HG03039 (cell line): Measurements from ENCODE around the gene STXBP1.
A peak's percentile ranks its signal among the peaks of the same experiment; 100 is the strongest.

Experiments used
- ATAC-seq: cut with Tn5 transposase; IDR thresholded peaks from one replicate; pipeline ENCODE4 v1.9.1; 2021; ENCODE audit warnings: mild to moderate bottlenecking, moderate library complexity; ENCODE audit not compliant: unreplicated experiment

STXBP1 gene

DNA sequence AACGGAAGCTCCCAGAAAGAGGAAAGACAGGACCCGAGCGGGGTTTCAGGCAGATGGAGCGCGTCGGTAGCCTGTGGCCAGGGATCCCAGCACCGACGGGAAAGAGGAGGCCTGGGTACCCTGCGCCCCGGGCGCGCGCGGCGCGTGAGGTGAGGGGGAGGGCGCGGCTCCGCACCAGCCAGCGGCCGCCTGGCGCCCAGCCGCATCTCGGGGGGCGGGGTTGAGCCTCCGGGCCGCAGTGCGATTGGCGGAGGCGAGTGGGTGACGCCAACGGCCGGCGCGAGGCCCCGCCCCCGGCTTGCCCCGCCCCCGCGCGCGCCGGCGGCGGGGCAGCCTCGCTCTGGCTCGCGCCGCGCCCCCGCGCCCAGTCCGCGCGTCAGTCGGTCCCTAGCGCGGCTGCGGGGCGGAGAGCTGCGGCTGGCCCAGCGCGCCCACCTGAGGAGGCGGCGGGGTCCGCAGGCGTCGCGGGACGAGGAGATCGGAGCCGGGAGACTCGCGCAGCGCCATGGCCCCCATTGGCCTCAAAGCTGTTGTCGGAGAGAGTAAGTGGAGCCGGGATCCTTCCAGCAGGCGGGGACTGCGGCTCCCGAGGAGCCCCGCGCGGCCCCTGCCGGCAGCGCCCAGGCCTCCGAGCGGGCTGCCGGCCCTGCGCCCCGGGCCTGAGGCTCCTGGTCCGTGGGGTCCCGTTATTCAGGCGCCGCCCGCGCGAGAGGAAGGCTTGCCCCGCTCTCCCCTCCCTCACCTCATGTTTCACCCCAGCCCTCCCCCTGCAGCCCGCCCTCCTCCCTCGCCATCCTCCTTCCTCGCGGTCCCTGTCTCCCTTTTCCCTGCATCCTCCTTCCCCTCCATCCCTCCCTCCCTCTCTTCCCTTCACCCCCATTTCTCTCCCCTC is at the start of gene STXBP1:
STXBP1 (plus strand) TSS at position 379 of the 892 bp plus-strand sequence; CDS start at position 506, 127 bp downstream.
- peak; percentile 78 for ATAC-seq

DNA sequence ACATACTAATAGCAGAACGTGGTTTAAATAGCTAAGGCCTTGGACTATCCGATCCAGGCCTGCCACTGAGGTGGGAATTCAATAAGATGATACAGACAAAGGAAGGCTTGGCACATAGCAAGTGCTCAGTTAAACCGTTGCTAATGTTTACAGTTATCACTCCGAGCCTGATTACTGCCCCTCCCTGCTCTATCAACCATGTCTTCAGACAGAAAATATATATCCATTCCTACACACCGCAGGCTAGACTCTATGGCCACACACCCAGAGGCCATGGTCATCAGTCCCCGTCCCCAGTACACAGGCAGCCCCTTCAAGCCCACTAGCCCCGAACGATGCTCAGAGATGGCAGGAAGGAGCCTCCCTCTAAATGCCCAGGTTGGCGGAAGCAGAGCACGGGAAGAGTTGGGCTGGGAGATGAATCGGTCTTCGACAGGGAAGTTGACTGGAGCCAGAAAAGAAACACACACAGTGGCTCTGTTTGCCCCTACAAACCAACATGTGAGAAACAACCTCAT is 49.7 kb upstream of the STXBP1 start:
- no peak for ATAC-seq

DNA sequence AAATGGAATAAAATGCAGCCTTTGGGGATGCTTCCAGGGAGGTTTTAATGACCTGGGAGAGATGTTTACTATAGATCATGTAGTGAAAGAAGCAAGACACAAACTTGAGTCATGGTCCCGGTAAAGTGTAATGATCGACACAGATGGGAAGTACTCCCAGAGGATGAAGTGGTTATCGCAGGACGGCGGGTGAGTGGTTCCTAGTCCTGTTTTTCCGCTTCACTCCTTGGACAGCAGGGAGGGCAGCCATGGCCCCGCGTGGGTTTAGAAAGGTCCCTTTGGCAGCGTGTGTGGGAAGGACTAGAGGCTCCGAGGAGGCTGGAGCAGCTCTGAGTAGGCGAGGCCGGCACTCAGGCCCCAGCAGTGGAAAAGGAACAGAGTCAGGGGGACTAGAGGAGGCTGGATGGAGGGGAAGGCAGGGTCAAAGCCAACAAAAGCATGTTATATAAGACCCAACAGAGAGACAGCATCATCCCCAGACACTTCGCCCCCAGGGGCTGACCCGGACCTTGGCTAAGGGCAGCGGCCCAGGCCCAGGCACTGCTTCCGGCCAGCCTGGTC is 49.2 kb upstream of the STXBP1 start:
- ATAC-seq: no peak

DNA sequence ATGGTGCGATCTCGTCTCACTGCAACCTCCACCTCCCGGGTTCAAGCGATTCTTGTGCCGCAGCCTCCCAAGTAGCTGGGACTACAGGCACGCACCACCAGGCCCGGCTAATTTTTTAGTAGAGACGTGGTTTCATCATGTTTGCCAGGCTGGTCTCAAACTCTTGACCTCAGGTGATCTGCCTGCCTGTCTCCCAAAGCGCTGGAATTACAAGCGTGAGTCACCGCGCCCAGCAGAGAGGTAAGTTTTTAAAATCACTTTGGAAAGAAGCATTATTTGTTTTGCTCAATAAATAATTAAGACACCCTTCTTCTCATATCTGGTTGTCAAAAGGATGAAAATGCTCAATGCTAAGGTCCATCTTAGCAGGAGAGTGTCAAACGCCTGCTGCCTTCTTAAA is 48.5 kb upstream of the STXBP1 start:
- no peak for ATAC-seq

DNA sequence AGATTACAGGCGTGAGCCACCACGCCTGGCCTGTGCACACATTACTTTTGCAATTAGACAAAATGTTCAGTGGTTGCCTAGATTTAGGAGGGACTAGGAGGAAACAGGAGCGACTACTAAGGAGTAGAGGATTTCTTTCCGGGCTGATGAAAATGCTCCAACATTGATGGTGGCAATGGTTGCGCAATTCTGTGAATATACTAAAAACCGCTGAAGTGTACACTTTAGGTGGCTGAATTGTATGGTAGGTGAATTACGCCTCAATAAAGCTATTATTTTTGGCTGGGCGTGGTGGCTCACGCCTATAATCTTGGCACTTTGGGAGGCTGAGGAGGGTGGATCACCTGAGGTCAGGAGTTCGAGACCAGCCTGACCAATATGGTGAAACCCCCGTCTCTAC is 46.8 kb upstream of the STXBP1 start:
- ATAC-seq: no peak

DNA sequence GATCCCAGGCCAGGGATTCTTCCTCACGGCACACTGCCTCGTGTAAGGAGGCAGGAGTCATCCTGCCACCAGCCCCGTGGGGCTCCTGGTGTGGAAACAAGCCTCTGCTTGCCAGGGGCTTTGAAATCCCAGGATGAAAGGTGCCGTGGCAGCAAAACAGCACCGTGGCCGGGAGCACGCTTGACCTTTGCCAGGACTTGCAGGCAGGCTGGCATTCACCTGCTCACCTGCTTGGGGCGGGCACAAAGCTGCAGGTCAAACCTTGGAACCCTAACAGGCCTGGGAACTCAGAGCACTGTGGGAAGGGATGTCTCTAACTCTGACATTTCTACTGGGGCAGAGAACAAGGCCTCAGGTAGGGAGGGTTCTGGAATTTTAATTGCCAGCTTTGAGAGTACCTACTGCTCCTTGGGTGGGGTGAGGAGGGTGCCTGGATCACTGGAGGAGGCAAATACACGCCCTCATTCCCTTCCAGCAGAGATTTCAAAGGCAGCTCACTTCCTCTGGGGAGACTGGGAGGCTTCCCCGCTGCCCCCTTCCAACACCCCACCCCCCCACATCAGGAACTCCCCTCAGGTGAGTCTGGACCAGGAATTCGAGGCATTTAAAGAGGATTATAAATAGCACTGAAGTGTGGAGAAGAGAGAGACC is 45.6 kb upstream of the STXBP1 start:
- ATAC-seq: no peak

DNA sequence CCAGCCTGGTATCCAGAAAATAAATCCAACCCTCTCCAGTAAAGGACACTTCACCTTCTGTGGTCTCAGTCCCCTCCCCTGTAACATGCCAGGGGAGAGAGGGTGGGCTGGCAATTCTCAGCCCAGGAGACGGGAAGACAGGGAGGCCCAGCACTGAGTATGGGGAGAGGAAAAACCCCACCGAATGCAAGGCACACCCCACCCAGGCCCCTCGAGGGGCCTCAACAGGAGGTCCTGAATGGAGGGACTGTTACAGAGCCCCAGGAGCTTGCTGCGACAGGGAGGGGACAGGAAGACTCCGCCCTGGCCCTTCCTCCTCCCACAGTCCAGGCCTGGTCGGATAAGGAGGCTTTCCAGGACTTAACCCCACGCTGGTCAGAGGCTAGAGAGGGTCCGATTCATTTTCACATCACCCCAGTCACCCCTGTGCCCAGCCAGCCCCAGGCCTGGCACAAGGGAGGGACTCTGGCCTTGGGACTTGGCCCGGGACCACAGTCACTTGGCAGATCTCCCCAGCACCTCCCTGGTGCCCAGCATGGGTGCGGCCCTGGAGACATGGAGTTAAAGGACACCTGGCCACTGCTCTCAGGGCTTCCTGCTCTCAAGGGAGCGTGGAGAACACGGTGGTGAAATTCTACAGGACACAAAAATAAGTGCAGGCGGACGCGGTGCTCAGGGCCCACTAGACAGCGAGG is 44.9 kb upstream of the STXBP1 start:
- ATAC-seq: no peak

DNA sequence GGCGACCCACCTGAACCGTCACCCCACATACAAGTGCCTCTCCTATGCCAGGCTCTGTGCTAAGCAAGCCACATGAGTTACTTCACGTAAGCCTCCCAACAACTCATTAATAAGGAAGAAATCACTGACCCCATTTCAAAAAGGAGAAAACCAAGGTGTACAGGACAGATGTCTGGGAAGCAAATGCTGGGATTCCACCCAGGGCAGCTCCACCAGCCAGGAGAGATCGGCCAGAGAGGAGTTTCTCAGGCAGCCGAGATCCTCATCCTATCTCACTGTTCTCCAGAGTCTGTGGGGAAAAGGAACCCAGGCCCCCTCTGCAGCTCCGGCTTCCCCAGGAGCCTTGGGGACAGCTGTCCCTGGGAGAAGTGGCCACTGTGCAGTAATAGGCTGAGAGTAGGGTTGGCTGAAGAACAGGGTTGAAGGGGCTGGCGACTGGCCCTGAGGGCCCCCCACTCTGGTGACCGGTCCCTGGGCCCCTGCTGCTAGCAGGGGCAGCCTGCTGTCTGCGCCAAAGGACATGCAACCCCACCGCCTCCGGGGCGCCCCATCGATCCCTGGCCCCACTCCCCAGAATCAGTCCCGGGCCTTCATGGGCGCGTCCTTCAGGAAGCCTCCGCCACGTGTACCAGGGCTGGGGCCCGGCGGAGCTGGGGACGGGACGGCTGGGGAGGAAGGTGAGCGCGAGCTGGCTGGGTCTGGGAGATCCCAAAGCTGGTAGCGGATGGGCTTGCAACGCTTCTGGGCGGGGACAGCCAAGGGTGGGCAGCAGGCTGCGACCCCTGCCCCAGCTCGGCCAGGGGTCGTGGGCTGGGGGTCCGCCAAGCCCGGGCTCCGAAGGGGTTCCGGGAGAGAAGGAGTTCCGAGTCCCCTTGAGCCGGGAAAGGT is 44.1 kb upstream of the STXBP1 start:
- ATAC-seq: no peak

DNA sequence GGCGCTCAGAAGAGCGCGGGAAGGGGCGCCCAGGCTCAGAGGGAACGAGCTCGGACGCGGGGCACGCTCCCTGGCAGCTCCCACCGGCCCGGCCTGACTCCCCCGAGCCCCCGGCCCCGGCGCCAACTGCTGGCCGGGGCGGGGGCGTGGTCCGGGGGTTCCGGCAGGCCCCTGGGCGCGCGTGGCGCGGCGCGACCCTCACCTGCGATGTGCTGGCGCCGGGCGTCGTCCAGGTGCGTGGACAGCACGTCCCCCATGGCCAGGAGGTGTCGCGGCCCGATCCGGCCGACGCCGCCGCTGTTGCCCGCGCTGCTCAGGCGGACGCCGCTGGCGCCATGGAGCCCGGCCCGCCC is 43.5 kb upstream of the STXBP1 start:
- ATAC-seq: peak; percentile 6

DNA sequence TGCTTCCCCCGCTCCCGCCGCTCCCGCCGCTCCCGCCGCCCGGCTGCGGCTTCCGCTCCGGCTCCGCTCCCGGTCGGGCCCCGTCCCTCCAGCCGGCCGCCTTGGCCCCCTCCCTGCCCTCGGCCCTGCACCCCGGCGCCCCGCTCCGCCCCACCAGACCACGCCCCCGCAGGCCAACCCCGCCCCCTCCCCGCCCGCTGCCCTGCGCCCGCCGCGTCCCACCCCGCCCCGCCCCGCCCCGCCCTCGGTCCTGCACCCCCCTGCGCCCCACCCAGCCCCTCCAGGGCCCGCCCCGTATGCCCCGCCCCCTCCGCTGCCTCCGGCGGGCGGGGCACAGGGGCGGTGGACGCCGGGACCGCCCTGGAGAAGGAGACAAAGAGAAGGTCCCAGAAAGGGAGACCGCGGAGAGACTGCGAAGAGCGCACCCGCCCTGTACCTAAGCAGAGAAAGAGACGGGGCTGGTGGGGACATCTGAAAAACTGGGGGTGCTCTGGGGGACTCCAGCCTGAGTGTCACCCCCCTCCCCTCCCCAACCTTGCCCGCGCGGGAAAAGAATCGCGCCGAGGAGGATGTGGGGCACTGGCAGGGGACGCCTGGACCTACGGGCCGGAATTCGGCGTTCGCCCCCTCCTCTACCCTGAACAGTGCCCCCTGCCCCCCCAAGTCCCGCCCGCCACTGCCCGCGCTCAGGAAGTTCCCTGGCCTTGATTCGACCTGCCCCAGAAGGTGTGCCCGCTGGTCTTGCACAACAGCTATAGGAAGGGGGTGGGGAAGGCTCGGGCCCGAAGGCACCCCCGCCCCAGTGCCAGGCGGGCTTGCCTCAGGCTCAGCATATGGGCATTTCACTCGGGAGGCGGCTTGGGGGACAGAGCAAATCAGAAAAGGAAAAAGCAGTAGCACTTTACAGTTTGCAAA is 42.8 kb upstream of the STXBP1 start:
- peak; percentile 50 for ATAC-seq

DNA sequence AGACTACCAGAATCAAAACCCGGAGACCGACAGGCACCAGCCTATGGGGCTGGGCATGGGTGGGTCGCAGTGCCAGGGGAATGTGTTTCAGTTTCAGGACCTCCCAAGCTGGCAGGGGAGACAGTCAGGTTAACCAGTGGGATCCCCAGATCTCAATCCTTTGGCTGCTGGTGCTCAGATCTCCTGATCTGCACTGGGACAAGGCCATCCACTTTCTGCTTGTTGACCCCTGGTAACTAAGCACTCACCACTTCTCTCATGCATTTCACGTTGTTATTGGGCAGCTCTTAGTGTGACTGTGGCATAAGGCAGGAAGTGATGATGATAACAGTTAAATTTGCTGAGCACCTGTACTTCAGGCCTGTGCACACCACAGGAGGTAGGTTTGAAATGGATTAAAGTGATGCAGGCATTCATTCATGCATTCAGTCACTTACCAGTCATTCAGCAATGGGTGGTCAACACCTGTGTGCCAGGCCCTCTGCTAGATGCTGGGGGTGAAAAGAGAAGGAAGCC is 42.1 kb upstream of the STXBP1 start:
- ATAC-seq: no peak

DNA sequence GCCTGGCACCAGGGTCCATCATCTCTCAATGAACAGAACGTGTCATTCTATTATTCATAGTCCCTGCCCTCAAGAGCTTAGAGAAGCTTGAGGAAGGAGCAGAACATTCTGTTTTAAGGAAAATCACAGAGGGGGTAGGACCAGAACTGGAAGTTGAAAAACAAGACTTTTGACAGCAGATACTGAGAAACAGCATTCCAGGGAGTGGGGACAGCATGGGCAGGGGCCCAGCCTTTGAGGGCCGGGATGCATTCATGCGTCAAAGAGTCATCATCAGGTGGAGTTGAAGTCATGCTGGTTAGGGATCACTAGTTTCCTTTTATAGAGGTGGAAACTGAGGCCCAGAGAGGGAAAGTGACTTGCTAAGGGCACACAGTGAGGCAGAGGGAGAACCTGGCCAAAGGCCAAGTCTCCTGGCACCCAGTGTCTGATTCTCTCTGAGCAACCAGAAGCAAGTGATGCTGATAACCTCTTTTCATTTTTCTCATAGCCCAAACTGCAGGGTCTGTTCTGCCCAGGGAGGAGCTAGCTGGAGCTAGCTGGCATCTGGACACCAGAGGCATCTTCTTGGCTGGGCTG is 41.5 kb upstream of the STXBP1 start:
- ATAC-seq: no peak

DNA sequence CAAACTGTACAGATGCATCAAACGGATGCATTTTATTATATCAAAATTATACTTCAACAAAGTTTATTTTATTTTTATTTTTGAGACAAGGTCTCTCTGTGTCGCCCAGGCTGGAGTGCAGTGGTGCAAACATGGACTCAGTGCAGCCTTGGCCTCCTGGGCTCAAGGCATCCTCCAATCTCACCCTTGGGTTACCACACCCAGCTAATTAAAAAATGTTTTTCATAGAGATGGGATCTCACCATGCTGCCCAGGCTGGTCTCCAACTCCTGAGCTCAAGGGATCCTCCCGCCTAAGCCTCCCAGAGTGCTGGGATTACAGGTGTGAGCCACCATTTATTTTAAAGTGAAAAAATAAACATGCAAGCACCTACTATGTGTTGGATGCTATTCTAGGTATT is 40.1 kb upstream of the STXBP1 start:
- ATAC-seq: no peak

DNA sequence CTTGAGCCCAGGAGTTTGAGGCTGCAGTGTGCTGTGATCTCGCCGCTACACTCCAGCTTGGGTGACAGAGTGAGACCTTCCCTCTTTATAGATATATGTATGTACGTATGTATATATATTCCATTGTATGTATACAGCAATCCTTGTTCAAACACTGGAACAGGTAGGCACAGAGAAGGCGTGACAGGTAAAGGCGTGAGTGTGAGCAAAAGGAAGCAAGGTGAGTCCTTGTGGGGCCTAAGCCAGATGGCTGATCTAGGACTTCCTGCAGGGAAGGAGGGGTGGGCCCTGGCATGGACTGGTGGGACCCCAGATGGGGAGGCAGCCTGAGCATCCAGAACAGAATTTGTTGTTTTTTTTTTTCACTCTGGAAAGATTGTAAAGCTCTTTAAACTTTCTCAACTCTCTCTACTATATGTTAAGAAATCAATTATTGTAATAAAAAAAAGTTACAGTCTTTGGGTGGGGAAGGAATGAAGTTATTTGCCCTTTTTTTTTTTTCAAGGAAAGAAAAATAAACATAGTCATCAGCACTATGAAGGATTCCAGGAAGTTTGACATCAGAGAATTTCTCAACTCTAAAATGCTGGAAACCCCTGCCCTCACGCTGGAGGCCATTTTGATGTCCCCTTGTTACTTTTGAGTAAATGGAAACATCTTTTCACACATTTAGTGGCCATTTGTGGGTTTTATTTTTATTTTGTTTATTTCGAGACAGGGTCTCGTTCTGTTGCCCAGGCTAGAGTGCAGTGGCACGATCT is 38.9 kb upstream of the STXBP1 start:
- ATAC-seq: no peak

DNA sequence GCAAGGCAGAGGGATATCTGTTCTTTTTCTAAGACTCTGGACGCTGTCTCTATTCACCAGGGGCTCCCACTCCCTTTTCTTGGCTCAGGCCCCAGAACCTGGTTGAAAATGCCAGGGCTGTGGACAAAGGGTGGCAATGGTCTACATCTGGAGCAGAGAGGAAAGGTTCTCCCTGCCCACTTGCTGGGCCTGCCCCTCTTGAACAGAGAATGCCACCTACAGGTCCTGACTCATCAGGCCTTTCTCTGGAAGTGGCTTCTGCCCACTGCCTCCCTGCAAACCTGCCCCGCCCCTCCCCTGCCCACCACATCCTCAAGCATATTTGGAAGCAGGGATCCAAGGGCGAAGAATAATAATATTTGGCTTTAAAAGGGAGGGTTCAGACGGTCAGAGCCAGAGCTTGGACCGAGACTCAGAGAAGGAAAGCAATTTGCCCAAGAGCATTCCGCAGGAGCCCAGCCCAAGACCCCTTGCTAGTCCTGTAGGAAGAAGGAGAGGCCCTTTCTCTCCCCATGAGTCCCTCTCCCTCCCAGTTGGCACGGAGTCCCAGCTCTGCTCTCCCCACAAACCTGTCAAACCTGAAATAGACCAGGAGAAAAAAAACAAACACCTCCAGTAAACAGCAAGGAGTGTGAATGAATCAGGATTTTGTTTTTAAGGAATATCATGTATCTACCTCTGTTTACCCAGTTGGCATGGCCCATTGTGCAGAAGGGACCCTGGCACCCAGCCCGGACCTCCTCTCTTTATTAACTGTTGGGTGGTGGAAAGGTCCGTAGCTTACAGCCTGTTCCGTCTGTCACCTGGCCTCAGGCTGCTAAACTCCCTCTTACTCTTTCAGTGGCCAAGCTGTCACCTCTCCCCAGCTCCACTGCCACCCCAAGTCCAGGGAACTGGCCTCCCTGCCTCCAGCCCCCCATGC is 37.7 kb upstream of the STXBP1 start:
- no peak for ATAC-seq

DNA sequence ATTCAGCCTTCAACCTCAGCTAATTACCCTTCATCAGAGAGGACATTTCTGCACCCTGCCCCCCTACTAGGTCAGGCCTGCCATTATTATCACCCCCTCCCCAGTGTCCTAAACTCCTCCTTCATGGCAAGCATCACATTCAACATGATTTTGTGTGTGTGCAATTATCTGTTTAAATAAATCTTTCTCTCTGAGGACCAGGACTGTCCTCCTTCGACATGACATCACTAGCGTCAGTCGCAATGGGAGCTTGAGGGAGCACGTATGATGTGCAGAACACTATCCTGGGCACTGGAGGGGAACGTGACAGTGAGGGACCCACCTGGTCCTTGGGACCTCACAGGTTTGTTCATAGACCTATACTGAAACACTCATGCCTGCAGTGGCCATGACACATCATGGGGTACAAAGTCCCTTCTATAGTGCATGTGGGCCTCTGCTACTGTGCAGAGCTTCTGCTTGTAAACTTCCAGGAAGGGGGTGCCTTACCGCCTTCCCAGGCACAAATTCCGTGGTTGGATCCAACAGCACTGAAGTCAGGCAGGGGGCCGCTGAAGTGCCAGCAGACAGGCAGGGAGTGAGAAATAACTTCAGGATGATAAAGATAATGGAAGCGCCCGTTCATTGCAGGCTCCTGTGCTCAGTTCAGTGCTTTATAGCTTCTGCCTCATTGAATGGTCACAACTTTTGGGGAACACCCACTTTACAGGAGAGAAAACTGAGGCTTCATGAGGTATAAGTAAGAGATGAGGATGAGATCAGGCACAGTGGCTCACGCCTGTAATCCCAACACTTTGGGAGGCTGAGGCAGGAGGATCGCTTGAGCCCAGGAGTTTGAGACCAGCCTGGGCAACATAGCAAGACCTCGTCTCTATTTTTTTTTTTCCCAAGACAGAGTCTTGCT is 36.0 kb upstream of the STXBP1 start:
- ATAC-seq: no peak
